GF-D8 (cell line): ENCODE data around the gene RAB3IL1.
"Not testable (repeated sequence)": the region's sequence is repeated elsewhere in the genome, so short reads cannot be mapped to it uniquely, and the experiment has no call there.

Experiments used
- DNase-seq: peaks from one replicate; lab custom pipeline; 2025; lab: John Stamatoyannopoulos, UW

RAB3IL1 gene

DNA sequence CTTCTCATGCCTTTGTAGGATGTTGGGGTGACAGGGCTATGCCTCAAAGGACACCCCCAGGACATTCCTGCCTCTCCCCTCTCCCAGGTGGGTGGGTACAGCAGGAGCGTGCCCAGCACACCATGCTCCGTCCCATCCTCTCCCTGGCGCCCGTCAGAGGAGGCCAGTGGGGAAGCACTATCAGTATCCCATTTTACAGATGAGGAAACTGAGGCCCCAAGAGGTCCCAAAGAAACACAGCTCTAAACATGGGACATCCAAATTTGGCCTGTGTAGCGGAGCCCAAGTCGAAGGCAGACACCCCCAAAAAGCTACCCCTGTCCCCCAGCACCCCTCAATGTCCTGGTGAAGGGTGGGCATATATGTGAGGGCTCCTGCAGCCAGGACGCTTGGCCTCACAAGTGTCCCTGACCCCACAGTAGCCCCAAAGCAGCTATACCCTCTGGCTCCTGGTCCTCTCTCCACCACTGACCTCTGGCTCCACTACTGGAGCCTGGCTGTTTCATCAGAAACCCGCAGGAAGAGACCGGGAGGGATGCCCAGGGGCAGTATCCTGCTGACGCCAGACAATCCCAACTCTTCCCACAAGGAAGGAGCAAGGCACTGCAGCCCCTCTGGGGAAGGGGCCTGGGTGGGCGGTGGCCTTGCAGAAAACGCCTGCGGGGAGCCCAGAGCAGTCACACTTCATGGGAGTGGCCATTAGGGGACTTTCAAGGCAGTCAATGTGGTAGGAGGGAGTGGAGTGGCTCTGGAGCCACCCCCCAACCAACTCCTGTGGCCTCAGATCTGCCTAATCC is 31.4 kb downstream of the RAB3IL1 start:
- DNase-seq: no peak

DNA sequence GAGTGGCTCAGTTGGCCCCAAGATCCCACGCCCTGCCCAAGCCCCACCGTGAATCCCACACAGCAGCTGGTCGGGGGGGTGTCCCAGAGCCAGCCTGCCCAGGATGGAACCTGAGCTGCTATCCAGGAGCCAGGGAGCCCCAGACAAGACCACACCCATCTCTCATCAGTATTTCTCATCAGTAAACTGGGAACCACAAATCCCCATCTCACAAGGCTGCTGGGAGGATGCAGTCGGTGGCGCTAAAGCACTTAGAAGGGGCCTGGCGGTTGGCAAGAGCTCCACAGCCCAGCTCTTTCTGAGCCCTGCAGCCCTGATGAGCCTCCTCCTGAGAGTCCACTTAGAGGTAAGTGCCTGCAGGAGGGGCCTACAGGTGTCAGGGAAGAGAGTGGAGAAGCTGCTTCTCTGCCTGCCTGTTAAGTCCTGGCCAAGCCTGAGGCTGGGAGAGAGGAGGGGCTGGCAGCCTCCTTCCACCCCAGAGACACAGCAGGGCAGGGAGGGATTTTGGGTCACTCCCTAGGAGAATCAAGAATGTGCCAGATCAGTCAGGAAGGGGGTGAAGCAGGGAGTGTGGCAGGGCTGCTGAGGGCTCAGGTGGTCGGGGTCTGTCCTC is 32.1 kb downstream of the RAB3IL1 start:
- DNase-seq: no peak

DNA sequence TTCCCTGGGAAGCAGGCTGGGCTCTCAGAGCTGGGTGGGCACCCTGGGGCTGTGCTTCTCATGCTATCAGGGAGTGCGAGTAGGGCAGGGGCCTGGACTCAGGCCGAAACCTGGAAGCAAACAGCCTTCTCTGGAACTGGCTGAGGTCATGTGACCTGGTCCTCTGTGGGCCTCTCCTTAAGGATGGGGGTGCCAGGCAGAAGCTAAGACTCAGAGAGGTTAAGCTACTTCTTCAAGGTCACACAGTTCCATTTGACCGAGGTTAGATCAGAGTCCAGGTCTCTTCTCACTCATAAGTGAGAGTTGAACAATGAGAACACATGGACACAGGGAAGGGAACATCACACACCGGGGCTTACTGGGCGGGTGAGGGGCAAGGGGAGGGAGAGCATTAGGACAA is 33.4 kb downstream of the RAB3IL1 start:
- DNase-seq: no peak

DNA sequence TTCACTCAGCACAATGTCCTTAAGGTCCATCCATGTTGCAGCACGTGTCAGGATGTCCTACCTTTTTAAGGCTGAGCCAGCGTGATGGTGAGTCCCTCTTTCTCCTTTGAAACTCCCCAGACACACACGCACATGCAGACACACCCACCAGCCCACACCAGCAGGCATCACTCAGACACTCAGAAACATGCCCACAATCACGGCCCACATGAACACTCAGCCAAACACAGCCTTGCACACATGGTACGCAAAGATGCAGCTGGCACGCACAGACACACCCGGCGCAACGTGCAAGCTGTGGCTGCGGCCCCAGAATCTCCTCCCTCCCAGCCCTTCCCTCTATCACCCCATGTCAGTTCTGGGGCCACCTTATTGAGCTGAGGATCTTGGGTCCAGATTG is 34.0 kb downstream of the RAB3IL1 start:
- DNase-seq: no peak

DNA sequence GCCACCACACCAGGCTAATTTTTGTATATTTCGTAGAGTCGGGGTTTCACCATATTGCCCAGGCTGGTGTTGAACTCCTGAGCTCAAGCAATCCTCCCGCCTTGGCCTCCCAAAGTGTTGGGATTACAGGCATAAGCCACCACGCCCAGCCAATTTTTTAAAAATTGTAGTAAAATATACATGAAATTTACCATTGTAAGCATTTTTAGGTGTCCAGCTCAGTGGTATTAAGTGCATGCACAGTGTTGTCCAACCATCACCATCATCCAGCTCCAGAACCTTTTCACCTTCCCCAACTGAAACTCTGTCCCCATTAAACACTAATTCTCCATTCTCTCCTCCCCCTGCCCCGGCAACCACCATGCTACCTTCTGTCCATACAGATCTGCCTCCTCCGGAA is 34.5 kb downstream of the RAB3IL1 start:
- no peak for DNase-seq

DNA sequence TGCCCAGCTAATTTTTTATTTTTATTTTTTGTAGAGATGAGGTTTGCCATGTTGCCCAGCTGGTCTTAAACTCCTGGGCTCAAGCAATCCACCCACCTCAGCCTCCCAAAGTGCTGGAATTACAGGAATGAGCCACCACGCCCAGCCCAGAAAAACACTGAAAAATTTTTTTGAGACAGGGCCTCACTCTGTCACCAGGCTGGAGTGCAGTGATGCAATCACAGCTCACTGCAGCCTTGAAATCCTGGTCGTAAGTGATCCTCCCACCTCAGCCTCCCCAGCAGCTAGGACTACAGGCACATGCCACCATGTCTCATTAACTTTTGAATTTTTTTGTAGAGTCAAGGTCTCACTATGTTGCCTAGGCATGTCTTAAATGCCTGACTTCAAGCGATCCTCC is 35.1 kb downstream of the RAB3IL1 start:
- not testable (repeated sequence) for DNase-seq

DNA sequence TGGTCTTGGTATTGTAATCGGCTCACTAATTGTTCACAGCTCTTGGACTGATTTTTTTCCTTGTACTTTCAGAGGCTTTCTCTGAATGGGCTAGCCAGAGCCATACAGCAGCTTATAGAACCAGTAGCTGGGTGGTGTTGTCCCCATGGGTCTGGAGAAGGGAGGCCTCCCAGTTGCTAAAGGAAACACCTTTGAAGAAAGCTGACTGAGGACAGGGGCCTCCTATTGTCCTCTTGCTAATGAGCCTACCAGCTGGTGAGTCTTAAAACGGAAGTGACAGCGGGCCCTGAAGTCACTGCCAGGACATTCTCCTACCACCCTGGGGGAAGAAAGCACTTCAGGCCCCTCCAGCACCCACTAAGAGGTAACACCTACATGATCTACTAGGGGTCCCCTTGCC is 36.0 kb downstream of the RAB3IL1 start:
- no peak for DNase-seq

DNA sequence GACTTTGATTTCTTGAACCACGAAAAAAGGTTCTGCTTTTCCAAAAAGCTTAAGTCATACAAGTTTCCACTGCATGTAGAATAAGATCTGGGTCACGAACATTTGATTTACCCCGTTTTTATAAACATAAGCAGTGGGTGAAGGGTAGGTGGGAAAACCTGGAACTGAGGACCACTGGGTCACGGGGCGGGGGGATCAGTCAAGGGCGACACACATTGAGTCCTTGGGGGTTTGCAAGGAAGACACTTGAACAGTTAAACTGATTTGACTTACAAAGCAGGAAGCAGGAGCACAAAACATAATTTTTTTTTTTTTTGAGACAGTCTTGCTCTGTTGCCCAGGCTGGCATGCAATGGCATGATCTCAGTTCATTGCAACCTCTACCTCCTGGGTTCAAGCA is 36.9 kb downstream of the RAB3IL1 start:
- DNase-seq: no peak

DNA sequence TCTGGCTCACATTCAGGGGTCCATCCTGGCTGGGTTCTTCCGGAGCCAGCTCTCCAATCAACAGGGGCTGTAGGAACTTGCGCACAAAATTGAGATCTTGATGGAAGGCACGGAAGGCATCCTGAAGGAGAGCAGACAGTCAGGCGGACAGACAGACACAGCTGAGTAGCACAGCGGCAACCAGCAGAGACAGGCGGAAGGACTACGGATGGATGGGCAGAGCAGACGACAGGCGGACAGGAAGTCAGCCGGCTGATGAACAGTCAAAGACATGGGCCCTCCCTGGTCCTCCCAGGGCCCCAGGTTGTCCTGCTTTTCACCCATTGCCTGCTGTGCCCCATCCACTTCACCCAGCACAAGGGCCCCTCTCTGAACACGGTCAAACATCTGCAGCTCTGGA is 37.3 kb downstream of the RAB3IL1 start:
- DNase-seq: no peak

DNA sequence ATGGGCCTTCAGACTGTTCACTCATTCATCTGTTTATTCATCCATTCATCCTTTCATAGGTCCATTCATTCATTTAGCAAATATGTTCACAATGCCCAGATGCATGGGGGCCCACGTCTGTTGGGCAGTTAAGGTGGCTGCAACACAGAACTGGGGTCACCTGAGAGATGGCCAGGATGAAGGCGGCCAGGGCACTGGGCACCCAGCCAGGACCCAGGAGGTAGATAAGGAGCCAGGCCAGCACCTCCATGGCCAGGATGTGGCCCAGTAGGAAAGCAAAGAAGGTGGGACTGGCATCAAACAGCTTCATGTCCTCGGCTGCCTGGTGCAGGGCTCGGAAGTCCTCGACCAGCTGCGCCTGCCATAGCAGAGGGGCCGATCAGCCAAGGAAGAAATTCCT is 38.2 kb downstream of the RAB3IL1 start:
- DNase-seq: no peak

DNA sequence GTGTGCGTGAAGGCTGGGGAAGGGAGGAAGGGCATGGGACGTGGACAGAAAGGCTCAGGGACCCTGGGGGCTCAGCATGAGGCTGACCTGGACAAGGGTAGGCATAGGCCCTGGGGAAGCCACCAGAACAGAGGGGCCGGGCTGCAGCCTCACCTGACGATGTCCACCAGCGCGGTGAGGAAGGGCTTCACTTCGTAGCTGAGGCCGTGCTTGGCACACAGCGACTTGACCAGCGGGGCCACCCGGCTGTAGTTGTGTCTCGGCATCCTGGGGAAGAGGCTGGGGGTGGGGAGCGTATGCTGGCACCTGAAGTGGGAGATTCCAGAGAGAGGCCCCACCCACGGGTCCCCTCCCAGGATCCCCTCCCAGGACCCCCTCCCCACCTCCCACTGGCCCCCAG is 41.7 kb downstream of the RAB3IL1 start:
- no peak for DNase-seq

DNA sequence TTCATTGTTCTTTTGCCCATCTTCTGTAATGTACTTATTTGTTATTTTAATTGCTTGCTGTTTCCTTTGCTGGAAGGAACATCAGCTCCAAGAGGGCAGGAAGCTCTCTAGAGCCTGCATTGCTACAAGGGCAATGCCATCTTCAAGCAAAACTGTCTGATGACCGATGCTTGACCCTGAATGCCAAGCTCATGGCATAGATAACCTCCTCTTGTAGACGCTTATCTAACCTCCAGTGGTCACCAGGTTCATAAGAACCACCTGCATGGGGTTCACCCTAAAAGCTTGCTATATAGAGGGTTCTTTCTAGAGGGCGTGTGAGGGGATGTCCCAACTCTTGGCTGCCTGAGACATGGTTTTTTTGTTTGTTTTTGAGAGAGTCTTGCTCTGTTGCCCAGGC is 42.5 kb downstream of the RAB3IL1 start:
- DNase-seq: no peak

DNA sequence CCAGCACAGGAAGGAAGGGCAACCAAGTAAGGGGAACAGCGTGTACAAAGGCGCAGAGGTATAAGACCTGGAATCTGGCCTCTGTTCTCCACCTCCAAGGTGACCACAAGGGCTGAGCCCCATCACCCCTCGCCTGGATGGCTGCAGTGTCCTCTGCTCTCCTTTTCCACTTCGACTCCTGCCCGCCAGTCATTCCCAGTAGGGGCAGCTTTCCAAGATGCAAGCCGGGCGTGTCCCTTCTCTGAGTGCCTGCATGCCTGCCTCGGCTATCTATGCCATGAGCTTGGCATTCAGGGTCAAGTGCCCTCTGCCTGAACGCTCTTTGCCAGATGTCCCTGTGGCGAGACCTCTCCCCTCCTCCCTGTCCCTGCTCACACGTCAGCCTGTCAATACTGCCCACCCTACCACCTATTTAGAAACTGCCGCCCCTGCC is 43.0 kb downstream of the RAB3IL1 start:
- DNase-seq: no peak

DNA sequence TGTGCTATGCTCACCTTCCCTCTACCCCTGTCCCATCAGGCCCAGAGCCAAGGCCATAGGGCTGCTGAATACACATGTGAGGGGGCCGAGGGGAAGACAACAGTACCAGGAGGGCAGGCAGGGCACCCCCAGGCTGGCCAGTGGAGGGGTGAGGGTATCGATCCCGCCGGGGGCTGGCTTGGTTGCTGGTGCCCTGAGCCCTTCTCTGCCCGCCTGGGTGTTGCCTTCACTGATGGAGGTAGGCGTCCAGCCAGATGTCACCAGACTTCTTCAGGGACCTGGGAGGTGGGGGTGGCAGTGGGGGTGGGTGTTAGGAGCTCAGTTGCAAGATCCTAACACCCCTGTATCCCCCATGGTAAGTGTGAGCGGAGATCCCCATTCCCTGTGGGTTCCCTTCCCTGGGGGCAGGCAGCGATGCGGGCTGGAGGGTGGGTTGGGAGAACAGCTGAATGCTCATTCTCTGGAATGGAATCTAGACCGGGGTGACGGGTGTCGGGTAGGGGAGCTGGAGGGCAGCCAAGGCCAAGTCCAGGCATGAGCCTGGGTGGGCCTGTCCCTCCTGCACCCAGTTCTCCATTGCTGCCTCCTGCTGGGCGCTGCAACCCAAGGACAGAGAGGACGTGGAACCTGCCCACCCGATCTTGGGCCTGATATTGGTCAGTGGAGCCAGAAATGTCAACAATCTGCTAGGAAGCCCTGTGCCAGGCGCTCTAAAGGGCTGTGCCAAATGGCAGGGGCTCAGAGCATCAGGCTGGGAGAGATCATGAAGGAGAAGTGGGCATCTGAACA is 43.6 kb downstream of the RAB3IL1 start:
- no peak for DNase-seq

DNA sequence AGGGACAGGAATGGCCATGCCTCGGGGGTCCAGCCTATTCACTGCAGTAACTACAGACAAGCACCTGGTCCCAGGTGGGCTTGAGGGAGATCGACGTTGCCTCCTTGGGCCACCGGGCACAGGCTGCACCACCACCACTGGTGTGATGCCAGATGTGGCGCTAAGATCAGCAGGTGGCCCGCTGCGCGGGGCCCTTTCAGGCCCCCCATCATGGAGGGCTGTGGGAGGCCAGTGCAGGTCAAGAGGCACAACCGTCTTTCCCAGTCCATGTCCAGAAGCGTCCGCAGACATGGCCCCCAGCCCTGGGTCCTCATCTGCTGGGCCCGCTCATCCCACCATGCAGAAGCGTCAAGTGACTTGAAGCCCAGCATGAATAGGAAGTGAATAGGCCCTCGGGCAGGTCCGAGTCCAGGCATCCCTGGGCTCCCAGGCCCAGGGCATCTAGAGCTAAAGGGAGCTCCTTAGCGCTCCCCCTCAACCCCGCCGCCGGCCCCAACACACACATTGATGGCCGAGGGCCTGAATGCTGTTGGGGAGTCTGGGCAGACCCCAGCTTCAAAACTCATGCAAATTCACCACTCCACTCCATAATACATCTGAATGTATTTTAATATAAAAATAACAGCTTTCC is 44.3 kb downstream of the RAB3IL1 start:
- DNase-seq: no peak

DNA sequence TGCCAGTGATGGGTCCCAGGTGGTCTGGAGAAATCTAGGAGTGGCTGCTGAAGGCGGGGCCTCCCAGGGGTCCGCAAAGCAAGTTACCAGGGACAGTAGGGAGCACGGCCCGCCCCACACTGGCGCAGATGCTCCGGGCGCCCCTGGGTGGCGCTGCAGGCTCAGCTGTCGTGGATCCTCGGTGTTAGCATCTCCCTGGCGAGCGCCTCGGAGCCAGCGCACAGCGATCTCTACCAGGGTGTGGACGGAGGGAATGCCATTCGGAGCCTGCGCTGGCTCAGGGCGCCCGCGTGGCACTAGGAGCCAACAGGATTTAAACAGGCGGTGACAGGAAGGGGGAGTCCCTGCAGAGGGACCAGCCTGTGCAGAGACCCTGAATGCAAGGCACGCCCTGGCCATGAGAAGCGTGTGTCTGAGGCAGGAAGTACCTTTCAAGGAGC is 46.2 kb downstream of the RAB3IL1 start:
- peak; percentile 6 for DNase-seq

DNA sequence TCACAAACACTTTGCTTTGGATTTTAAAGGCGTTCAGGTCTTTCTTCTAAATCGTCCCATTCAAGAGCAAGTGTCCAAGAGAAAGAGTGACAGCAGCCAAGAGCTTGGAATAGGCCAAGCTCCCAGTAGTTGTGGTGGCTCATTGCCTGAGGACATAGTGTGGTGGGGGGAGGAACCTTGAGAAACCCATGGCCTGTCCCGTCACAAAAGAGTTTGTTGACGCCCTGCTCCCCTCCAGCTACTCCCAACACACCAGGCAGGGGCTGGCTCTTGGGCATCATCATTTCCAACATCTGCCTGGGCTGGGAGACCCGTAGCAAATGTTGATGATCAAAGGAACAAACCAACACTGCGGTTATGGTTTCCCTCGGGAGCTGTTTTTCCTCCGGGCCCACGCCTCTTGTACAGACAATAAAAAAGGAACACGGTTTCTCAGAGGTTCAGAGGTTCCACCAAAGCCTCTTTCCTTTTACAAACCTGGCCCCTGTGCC is 46.8 kb downstream of the RAB3IL1 start:
- DNase-seq: no peak

DNA sequence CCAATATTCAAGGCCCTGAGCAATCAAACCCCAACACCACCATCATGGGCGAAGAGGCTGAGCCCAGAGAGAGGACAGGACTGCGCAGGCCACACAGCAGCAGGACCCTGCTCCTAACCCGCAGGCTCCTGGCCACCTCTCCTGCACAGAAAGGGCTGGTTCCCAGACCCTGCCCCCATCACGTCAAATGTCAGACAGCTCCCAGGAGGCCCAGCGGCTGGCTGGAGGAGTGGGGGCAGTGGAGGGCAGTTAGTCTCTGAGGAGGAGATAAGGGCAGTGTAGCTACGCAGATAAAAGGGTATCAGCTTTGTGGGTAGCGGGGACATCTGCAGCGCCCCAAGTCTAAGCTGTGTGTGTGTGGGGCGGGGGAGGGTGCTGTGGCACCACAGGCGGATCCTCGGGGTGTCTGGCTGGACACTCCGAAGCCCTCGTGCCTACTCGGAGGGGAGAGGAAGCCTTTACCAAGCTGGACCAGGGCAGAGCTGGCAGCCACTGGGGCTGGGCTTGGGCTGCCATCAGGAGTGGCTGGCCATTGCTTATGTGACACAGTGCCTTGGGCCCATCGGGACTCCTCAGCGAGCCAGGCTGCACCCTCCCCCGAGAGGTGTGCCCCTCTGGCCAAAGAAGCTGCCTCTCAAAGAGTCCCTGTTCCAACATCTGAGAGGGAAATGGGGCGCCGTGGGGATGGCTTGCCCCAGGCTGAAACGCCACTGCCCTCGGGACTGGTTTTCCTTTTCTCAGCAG is 47.5 kb downstream of the RAB3IL1 start:
- no peak for DNase-seq

DNA sequence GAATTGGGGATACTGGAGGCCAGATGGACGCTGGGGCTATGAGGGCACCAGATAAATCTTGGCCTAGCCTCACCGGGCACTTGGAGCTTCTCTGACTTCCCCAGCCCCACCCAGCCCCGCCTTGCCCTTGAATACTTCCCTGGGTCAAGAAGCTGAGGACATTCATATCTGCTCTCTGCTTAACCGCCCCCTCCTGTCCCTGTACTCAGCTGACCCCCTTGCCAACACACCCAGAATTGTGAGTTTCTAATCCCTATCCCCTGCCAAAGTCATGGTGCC is 48.0 kb downstream of the RAB3IL1 start:
- no peak for DNase-seq

DNA sequence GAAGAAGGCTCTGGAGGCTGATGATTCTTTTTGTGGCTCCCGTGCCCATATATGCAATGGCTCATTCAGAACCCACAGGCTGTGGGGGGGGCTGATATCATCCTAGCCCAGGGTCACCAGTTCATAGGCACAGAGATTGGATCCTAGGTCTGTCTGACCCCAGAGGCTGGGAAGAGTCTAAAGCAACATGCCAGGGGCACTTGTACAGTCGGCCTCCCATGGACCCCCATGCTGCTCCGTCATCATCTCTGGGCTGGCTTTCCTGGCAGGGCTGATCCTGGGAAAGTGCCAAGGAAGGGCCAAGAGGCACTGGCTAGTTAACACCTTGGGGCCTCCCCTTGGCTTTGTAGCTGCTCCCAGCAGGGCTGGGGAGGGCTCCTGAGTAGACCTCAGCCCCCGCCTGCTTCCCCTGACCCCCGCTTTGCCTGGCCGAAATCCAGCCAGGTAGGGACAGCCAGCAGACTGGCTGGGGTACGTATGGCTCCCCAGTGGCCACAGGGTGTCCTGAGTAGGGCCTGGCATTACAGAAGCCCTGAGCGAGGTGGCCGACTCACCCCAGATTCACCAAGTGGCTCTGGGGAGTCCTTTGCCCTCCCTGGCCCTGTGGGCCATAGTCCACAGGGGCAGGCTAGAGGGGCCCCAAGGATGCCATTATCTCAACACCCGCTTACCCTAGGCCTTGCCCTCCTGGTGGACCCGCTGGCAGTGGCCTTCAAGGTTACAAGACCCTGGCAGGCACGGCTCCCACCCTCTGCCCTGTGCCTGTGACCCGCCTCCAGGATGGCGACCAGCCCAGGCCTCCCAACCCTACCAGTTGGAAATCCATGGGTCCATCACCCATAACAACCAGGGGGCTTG is 48.6 kb downstream of the RAB3IL1 start:
- DNase-seq: no peak

DNA sequence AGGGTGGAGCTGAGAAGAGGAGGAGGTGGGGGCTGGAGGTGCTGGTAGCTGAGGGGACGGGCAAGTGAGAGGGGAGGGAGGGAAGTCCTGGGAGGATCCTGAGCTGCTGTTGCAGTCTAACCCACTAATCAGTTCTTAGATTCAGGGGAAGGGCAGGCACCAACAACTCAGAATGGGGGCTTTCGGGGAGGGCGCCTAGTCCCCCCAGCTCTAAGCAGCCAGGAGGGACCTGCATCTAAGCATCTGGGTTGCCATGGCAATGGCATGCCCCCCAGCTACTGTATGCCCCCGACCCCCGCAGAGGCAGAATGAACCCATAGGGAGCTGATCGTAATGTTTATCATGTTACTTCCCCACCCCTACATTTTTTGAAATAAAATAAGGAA is 50.4 kb downstream of the RAB3IL1 start:
- no peak for DNase-seq
